IPS DF 6.9 (cell line): ENCODE measurements around the gene CDPF1.

Experiments used
- DNase-seq: peaks from one replicate; pipeline ENCODE4 v3.0.0-alpha.2; 2013; ENCODE audit warnings: low read depth, low spot score
- H3K27ac ChIP-seq: one replicate; pipeline ENCODE4 v1.5.1; 2013; ENCODE audit warnings: low read length, control low read depth
- H3K27me3 ChIP-seq: 2 replicates; pipeline ENCODE4 v1.6.1; 2013; ENCODE audit warnings: mild to moderate bottlenecking, low read length; ENCODE audit not compliant: control insufficient read depth, insufficient read depth
- H3K36me3 ChIP-seq: 2 replicates; pipeline ENCODE4 v1.6.1; 2013; ENCODE audit warnings: low read length; ENCODE audit not compliant: control insufficient read depth, insufficient read depth
- H3K4me1 ChIP-seq: 2 replicates; pipeline ENCODE4 v1.6.1; 2013; ENCODE audit warnings: low read length; ENCODE audit not compliant: control insufficient read depth, insufficient read depth
- H3K4me3 ChIP-seq: 2 replicates; pipeline ENCODE4 v1.5.1; 2013; ENCODE audit warnings: mild to moderate bottlenecking, low read length
- H3K9me3 ChIP-seq: 2 replicates; pipeline ENCODE4 v1.6.1; 2013; ENCODE audit warnings: low read length, inconsistent platforms; ENCODE audit not compliant: control insufficient read depth, insufficient read depth
- WGBS: extraction: QIAGEN DNeasy Blood & Tissue Kit; methylation state at CpG from one replicate; pipeline ENCODE4 v1.1.7; 2013; ENCODE audit warnings: mixed read lengths, missing lambda C conversion rate; ENCODE audit not compliant: insufficient read length, insufficient coverage; 5-methylcytosine and 5-hydroxymethylcytosine counted together

CDPF1 gene

GRCh38 chr22:46280999-46281623, 31.0 kb upstream of the CDPF1 start:
- Histone ChIP-seq H3K27me3 (no peaks in the 10 kb centered on the region), H3K36me3 (peaks cover 10% of the 10 kb centered on the region; the same call in 1 of the 2 replicates), H3K4me3 (no peak overlapping the region), H3K27ac (no peak overlapping the region), H3K4me1 (no peaks in the 10 kb centered on the region), H3K9me3 (no peaks in the 10 kb centered on the region)
- WGBS: no CpG with 5 or more reads among the region's 19 CpGs
- no peak for DNase-seq

GRCh38 chr22:46280063-46280817, 30.1 kb upstream of the CDPF1 start:
- no peak for DNase-seq
- no peaks in the 10 kb centered on the region for H3K4me1 ChIP-seq

GRCh38 chr22:46278656-46279645, 28.9 kb upstream of the CDPF1 start:
- Histone ChIP-seq H3K27ac (no peak overlapping the region), H3K9me3 (no peaks in the 10 kb centered on the region), H3K36me3 (peaks cover 12% of the 10 kb centered on the region; the same call in 1 of the 2 replicates), H3K4me3 (no peak overlapping the region), H3K4me1 (no peaks in the 10 kb centered on the region), H3K27me3 (no peaks in the 10 kb centered on the region)
- no CpG with 5 or more reads among the region's 22 CpGs for WGBS
- no peak for DNase-seq

More at GRCh38 chr22:46280063-46280817, 30.1 kb upstream of the CDPF1 start:
- no peak overlapping the region for H3K27ac ChIP-seq
- no peaks in the 10 kb centered on the region for H3K27me3 ChIP-seq
- H3K4me3 ChIP-seq: no peak overlapping the region
- H3K9me3 ChIP-seq: no peaks in the 10 kb centered on the region
- H3K36me3 ChIP-seq: peaks cover 12% of the 10 kb centered on the region; the same call in 1 of the 2 replicates
- no CpG with 5 or more reads among the region's 12 CpGs for WGBS

GRCh38 chr22:46276563-46276962, 26.5 kb upstream of the CDPF1 start:
- DNase-seq: no peak
- no CpG with 5 or more reads among the region's 7 CpGs for WGBS
- Histone ChIP-seq H3K27ac (no peak overlapping the region), H3K36me3 (peaks cover 16% of the 10 kb centered on the region; the same call in 1 of the 2 replicates), H3K4me1 (no peaks in the 10 kb centered on the region), H3K27me3 (no peaks in the 10 kb centered on the region), H3K9me3 (no peaks in the 10 kb centered on the region), H3K4me3 (no peak overlapping the region)

- H3K9me3 ChIP-seq: no peaks in the 10 kb centered on the region
- H3K4me1 ChIP-seq: no peaks in the 10 kb centered on the region
- no peak overlapping the region for H3K27ac ChIP-seq
- no peaks in the 10 kb centered on the region for H3K27me3 ChIP-seq
- WGBS: no CpG with 5 or more reads among the region's 3 CpGs
- no peak for DNase-seq
- H3K36me3 ChIP-seq: peaks cover 16% of the 10 kb centered on the region; the same call in 1 of the 2 replicates
- no peak overlapping the region for H3K4me3 ChIP-seq
Observed at GRCh38 chr22:46275455-46276122, 25.5 kb upstream of the CDPF1 start.

GRCh38 chr22:46274381-46274780, 24.3 kb upstream of the CDPF1 start:
- H3K9me3 ChIP-seq: no peaks in the 10 kb centered on the region
- H3K4me1 ChIP-seq: no peaks in the 10 kb centered on the region
- WGBS: no CpG with 5 or more reads among the region's 8 CpGs
- H3K27ac ChIP-seq: no peak overlapping the region
- H3K4me3 ChIP-seq: no peak overlapping the region
- DNase-seq: no peak
- no peaks in the 10 kb centered on the region for H3K27me3 ChIP-seq
- peaks cover 14% of the 10 kb centered on the region; the same call in 1 of the 2 replicates for H3K36me3 ChIP-seq

DNA sequence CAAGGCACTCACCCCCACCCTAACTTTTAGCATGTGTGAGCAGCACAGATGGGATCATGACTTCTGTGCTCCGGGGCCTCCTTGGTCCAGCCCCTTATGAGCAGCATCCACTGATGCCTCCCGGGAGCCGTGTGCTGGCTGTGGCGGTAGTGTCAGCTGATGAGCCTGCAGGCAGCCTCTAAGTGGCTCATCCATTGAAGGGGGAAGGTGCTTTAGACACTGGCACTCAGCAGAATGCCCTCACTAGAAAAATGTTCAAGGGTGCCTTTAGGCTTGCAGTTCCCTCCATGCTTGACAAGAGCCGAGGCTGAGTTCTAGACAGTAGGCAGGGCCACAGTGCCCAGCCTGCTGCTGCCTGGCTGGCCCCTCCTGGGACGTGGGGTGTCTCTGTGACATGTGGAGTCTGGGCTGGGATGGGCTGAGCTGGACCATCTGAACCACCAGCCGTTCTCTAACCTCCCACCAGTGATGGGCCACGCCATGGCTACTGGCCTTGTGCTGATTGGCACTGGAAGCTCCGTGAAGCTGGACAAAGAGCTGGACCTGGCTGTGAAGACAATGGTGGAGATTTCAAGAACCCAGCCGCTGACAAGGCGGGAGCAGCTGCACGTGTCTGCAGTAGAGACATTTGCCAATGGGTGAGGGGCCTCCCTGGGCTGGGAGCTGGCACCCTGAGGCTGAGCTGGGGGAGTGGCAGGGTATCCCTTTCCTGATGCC, 23.5 kb upstream of the CDPF1 start:
- no CpG with 5 or more reads among the region's 12 CpGs for WGBS
- Histone ChIP-seq H3K36me3 (peaks cover 6% of the 10 kb centered on the region; the same call in 1 of the 2 replicates), H3K27me3 (no peaks in the 10 kb centered on the region), H3K27ac (no peak overlapping the region), H3K9me3 (no peaks in the 10 kb centered on the region), H3K4me3 (no peak overlapping the region), H3K4me1 (no peaks in the 10 kb centered on the region)
- no peak for DNase-seq

DNA sequence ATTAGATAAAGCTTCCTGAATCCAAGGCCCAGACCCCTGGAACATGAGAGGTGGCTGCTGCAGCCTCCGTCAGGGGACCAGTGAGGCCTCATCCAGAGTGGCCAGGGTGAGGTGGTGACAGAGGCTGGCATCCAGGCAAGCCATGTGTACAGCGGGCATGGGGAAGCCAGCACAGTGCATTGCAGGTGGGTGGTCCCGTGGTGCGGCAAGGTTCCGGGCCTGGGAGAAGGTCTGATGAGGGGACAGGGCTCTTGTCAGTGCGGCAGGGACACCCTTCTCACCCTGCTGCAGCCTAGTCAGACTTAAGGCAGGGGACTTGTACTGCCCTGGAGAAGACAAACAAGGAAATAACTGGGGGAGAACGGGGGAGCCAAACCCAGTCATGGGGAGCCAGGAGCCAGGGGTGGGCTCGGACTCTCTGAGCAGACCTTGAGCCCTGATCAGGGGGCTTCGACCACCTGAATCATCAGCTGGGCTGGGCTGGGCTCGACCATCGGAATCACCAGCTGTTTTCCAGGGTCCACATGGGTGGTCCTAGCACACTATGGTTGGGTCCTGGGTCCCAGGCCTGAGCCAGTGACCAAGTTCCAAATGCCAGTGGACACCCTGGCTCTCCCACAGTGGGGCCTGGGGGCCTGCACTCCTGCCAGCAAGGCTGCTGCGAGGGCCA, 22.8 kb upstream of the CDPF1 start:
- WGBS: no CpG with 5 or more reads among the region's 12 CpGs
- peaks cover 5% of the 10 kb centered on the region; the same call in 1 of the 2 replicates for H3K36me3 ChIP-seq
- H3K4me1 ChIP-seq: peaks cover 2% of the 10 kb centered on the region; the same call in 1 of the 2 replicates
- no peak for DNase-seq
- no peak overlapping the region for H3K4me3 ChIP-seq
- H3K9me3 ChIP-seq: no peaks in the 10 kb centered on the region
- no peak overlapping the region for H3K27ac ChIP-seq
- H3K27me3 ChIP-seq: no peaks in the 10 kb centered on the region

DNA sequence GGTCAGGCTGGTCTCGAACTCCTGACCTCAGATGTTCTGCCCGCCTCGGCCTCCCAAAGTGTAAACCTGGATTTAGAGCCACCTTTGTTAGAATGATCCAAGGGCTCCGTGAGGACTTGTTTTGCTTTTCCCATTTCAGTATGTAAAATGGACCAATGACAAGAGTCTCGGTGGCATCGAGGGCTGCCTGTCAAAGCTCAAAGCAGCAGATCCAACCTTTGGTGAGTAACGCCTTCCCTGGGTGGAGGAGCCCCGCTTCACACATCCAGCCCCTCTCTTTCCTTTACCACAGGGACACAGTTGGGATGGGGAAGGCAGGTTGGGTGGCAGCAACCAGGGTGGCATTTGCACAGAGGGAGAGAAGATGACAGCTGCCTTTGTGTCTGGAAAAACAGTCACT, 22.1 kb upstream of the CDPF1 start:
- H3K4me3 ChIP-seq: no peak overlapping the region
- no peak overlapping the region for H3K27ac ChIP-seq
- H3K36me3 ChIP-seq: peaks cover 5% of the 10 kb centered on the region; the same call in 1 of the 2 replicates
- no CpG with 5 or more reads among the region's 8 CpGs for WGBS
- peaks cover 2% of the 10 kb centered on the region; the same call in 1 of the 2 replicates for H3K4me1 ChIP-seq
- DNase-seq: no peak
- no peaks in the 10 kb centered on the region for H3K27me3 ChIP-seq
- H3K9me3 ChIP-seq: no peaks in the 10 kb centered on the region
